Neural cell (in vitro differentiated cells): ENCODE results near the gene MED14.

ENCODE experiments used
- CTCF ChIP-seq: fragments of 450-650 bp; IDR thresholded peaks from 2 replicates; pipeline ENCODE4 v1.5.1; 2014; ENCODE audit warnings: antibody characterized with exemption, mild to moderate bottlenecking, moderate library complexity; ENCODE audit not compliant: poor library complexity, severe bottlenecking
- EP300 ChIP-seq: fragments of 450-650 bp; conservative IDR thresholded peaks from 2 replicates; pipeline ENCODE4 v1.6.1; 2014; ENCODE audit warnings: antibody characterized with exemption, mild to moderate bottlenecking, moderate library complexity; ENCODE audit not compliant: poor library complexity, severe bottlenecking
- EZH2 ChIP-seq: fragments of 200-600, 300-800 bp; shearing (Covaris generic), sonication (generic); IDR thresholded peaks from 2 replicates; pipeline ENCODE4 v1.6.1; 2014; ENCODE audit warnings: antibody characterized with exemption, low read length, borderline replicate concordance, mild to moderate bottlenecking; ENCODE audit not compliant: insufficient read depth, poor library complexity, severe bottlenecking
- MXI1 ChIP-seq: fragments of 450-650 bp; conservative IDR thresholded peaks from 2 replicates; pipeline ENCODE4 v1.6.1; 2014; ENCODE audit warnings: antibody characterized with exemption, mild to moderate bottlenecking; ENCODE audit not compliant: poor library complexity, severe bottlenecking
- POLR2AphosphoS5 ChIP-seq: IDR thresholded peaks from 2 replicates; pipeline ENCODE4 v1.6.1; 2012
- SMC3 ChIP-seq: fragments of 450-650 bp; conservative IDR thresholded peaks from 2 replicates; pipeline ENCODE4 v1.6.1; 2014; ENCODE audit warnings: antibody characterized with exemption, mild to moderate bottlenecking, moderate library complexity; ENCODE audit not compliant: poor library complexity
- TAF1 ChIP-seq: IDR thresholded peaks from 2 replicates; pipeline ENCODE4 v1.6.1; 2012; ENCODE audit warnings: low read depth

DNA sequence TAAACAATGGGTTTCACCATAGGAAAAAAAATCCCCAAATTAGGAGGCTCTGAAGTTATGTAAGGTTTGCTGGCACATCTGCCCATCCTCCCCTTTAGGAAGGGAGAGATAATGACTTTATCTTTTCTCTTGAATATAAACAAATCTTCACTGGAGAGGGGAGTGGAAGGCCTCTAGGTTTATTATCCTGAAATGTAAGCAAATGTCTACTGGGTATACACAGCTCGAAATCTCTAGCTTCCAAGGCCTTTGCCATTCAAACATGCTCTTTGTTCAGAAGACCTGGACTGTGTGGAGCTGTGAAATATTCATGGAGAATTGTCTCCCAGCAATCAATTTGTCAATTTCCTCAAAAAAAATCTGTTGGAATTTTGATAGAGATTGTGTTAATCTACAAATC lies 21.7 kb upstream of the MED14 start:
- TF ChIP-seq SMC3 (no peak), CTCF (no peak), MXI1 (no peak), TAF1 (no peak), EZH2 (no peak), EP300 (no peak), POLR2AphosphoS5 (no peak)
